ENCODE measurements around the gene KRTAP12-3.

- TF ChIP-seq CTCF (IDR thresholded peaks at IDR 0.05; ENCODE audit: poor library complexity, severe bottlenecking) (no peak), RAD21 (conservative IDR thresholded peaks at IDR 0.05) (no peak), MXI1 (conservative IDR thresholded peaks at IDR 0.05; ENCODE audit: poor library complexity, severe bottlenecking) (no peak), REST (IDR thresholded peaks at IDR 0.05; ENCODE audit: borderline replicate concordance) (no peak), EZH2 (IDR thresholded peaks at IDR 0.05; ENCODE audit: borderline replicate concordance, insufficient read depth, low read length, poor library complexity, severe bottlenecking) (no peak), POLR2AphosphoS5 (IDR thresholded peaks at IDR 0.05) (no peak), EP300 (conservative IDR thresholded peaks at IDR 0.05; ENCODE audit: poor library complexity, severe bottlenecking) (no peak)
Observed at GRCh38 chr21:44656868-44657267, 864 bp upstream of the KRTAP12-3 start.

Data from neural cell (in vitro differentiated cells).